HFF-Myc (cell line): ENCODE data around the gene BEX5.
"Not testable (repeated sequence)": the region's sequence is repeated elsewhere in the genome, so short reads cannot be mapped to it uniquely, and the experiment has no call there.

ENCODE experiments used
- DNase-seq: peaks from one replicate; pipeline ENCODE4 v3.0.0-alpha.2; 2011; ENCODE audit warnings: low read depth; ENCODE audit errors: extremely low read depth
- H3K4me3 ChIP-seq: replicated peaks from 2 replicates; pipeline ENCODE4 v1.5.1; 2011; ENCODE audit warnings: low read depth, mild to moderate bottlenecking, control low read depth, low read length
- TF ChIP-seq, protein P1 (sequence below): IDR thresholded peaks from 2 replicates; pipeline ENCODE4 v1.5.1; 2012; ENCODE audit warnings: mild to moderate bottlenecking, low read depth, low read length, control low read depth; ENCODE audit errors: missing control alignments

Gene BEX5

DNA sequence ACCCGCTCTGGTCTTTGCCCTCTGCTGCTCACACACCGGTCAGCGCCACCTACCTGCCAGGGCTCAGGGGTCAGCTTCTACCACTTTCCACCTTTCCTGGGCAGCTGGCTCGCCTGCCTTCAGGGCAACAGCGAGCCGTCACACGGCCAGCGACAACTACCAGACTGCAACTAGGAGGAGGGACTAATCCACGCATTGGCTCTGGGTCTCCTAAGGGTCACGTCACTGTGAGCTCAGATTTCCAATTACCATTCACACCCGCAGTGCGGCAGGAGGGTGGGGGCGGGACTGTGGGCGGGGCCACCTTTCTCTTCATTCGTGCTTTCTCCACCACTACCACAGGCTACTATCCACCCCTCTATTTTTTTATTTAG, at the start of gene BEX5:
TSS of gene BEX5 (minus strand) at position 172 of the 374 bp plus-strand sequence. CDS start 1,712 bp downstream, outside the sequence.
- no peak within 1 kb of the TSS for H3K4me3 ChIP-seq
- no peak for DNase-seq
- TF ChIP-seq, protein P1, sequence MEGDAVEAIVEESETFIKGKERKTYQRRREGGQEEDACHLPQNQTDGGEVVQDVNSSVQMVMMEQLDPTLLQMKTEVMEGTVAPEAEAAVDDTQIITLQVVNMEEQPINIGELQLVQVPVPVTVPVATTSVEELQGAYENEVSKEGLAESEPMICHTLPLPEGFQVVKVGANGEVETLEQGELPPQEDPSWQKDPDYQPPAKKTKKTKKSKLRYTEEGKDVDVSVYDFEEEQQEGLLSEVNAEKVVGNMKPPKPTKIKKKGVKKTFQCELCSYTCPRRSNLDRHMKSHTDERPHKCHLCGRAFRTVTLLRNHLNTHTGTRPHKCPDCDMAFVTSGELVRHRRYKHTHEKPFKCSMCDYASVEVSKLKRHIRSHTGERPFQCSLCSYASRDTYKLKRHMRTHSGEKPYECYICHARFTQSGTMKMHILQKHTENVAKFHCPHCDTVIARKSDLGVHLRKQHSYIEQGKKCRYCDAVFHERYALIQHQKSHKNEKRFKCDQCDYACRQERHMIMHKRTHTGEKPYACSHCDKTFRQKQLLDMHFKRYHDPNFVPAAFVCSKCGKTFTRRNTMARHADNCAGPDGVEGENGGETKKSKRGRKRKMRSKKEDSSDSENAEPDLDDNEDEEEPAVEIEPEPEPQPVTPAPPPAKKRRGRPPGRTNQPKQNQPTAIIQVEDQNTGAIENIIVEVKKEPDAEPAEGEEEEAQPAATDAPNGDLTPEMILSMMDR, result no peak

DNA sequence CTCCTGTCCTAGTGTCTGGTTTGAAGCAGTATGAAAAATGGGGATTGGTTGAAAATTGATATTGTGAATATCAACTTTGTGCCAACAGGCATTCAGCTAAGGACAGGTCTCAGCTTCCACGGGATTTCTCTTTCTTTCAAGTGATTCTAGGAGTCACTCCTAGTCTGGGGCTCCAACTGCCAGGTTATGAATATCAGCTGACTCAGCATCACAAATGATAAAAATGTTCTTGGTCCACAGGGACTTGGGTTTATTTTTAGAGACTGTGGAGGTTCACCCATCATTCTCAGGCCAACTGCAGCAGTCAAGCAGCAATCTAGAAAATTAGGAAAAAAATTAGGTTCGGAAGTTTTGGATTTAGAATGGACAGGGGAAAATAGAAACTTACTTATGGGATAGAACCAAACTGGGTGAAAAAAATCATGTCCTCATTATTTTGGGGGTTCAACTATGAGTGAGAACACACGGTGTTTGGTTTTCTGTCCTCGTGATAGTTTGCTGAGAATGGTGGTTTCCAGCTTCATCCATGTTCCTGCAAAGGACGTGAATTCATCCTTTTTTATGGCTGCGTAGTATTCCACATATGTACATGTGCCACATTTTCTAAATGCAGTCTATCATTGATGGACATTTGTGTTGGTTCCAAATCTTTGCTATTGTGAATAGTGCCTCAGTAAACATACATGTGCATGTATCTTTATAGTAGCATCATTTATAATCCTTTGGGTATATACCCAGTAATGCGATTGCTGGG, 30.4 kb upstream of the BEX5 start:
- H3K4me3 ChIP-seq, result no peak overlapping the region
- TF ChIP-seq, protein P1, result no peak
- no peak for DNase-seq

DNA sequence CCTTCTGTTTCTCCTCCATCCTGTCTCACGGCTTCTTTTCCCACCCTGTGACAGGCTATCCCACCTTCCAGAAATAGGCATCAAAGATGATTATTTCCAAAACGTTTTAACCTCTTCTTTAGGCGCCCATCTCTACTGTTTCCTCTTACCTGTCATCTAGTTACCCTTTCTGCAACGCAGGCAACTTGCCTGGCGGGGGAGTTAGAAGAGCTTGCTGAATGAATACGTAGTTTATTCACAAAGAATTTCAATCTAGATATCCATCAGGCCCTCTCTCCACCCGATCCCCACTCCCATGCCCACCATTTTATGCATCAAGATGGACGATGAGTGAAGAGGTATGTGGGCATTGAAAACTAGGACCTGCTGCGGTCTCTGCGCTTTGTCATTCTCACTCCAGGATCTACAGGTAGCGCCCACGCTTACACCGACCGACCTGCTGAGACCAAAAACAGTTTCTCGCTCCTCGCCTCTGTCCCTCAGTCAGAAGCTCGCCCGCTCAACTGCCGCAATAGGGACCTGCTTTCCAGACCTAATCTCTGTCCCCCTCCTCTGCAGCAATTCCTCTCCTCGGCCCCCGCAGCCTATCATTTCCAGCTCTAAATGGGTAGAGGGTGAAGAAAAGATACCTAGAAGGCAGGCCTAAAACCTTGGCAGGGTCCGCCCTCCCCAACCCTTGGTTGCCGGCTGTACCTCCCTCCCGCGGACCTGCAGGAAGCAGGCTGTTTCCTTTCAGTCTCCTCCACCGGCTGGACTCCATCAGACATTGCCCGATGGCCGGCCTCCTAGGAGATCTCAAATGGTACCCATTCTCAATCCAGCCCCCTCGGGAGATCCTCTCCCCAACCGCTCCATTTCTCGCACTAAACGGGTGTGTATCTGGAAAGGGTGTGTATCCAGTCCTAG, 624 bp downstream of the BEX5 start:
- TF ChIP-seq, protein P1, result no peak
- no peak for DNase-seq
- no peak overlapping the region for H3K4me3 ChIP-seq

DNA sequence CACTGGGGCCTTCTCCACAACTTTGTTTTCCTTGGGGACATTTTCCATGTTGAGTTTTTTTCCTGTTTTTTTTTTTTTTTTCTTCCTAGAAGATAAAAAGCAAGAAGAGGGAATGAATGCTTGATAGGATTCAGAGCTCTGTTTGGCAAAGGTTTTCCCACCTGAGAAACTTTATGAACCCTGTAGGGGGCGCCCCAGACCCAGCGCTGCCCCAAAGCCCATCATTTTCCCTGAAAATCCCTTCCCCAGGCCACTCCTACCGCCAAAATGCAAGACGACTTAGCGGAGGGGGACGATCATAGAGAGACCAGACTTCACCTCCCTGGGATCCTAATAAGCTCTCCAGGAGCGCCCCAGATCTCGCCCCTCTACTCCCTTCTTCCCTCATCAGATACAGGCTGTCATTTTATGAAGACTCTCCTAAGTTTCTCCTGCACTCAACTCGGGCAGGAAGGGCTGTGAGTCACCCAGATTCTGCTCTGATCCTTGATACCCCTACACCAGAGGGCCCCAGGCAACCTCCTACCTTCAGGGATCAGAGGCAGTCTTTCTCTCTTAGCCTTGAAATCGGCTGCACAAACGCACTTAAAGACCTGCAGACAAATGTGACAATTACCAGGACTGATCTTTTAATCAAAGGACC, 1.4 kb downstream of the BEX5 start:
- no peak for DNase-seq
- TF ChIP-seq, protein P1, result no peak
- no peak overlapping the region for H3K4me3 ChIP-seq

DNA sequence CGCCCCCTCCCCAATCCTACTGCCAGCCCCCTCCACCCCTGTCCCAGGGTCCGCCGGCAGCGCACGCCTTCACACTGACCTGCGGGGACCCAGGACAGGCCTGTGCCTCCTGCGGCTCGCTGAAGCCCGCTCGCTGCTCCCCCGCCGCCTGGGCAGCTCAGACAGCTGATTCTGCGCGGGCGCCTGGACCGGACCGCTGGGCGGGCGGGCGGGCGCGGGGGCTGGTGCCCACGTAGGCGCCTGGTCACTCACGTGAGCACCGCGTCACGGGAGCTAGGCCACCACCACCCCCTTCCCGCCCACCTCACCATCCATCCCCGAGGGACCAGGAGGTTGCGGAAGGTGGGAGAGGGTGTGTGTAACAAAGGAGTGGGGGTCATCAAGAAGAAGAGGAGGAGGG, 13.5 kb downstream of the BEX5 start, which contains the start of gene TCEAL6:
TSS of gene TCEAL6 (minus strand) at position 208 of the 400 bp plus-strand sequence.
- not testable (repeated sequence) for H3K4me3 ChIP-seq, DNase-seq

DNA sequence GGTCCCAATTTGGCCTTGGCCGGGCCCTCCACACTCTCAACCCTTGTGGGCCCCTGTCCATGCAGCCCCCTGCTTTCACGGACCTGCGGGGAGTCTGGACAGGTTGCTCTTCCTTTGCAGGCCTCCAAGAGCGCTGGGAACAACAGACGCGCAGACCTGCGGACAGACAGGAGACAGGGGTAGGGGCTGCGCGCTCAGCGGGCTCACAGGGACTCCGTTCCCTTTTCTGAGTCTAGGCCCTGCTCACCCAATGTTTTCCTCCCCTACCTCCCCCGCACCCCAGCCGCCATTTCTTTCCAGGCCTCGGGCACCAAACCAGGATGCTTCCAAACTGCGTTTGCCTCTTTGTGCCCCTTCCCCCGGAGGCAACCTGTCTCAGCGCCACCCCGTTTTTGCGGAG, 14.1 kb downstream of the BEX5 start:
- not testable (repeated sequence) for DNase-seq, H3K4me3 ChIP-seq

DNA sequence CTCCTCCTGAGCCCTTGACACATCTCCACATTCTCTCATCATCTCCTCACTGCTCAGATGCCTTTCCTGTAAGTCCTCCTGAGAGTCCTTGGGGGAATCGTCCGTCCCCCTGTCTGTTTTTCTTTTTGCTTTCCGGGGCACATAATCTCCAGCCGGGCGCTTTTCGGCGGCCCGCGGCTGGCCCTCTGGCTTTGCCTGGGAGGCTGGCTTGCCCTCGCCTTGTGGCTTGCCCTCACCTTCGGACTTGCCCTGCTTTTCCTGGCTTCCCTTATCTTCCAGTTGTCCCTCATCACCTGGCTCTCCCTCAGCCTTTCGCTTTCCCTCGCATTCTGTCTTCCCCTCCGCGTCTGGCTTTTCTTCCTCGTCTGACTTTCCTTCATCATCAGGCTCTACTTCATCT, 14.9 kb downstream of the BEX5 start:
- DNase-seq, H3K4me3 ChIP-seq: not testable (repeated sequence)

DNA sequence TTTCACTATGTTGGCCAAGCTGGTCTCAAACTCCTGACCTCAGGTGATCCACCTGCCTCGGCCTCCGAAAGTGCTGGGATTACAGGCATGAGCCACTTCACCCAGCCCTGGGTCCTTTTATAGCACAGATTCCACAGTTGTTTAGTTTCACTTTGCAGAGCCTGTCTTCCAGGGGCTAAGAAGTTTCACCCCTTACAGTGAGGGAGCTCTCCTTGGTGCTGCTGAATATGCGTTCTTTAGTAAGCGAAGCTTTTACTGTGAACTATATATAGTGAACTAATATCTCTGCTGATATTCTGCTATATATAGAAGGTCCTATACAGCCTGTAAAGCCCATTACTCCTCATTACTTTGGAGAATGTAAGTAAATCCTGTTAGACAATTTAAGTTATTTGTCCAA, 17.7 kb downstream of the BEX5 start:
- no peak overlapping the region for H3K4me3 ChIP-seq
- DNase-seq, result no peak
- TF ChIP-seq, protein P1, result no peak
